Astrocyte (in vitro differentiated cells and primary cell): ENCODE results near the gene ATP2C2.

Experiments
- CTCF ChIP-seq: IDR thresholded peaks from 2 replicates; pipeline ENCODE4 v1.5.1; 2011; ENCODE audit warnings: low read depth, mild to moderate bottlenecking, inconsistent platforms, low read length, moderate library complexity; ENCODE audit not compliant: insufficient read depth
- EZH2 ChIP-seq: IDR thresholded peaks from 2 replicates; pipeline ENCODE4 v1.6.1; 2012; ENCODE audit warnings: mild to moderate bottlenecking, low read length, inconsistent platforms; ENCODE audit not compliant: insufficient read depth

GRCh38 chr16:84356591-84357116 is 11.7 kb upstream of the ATP2C2 start:
- TF ChIP-seq CTCF, result no peak
- TF ChIP-seq EZH2, result no peak
